HepG2 (cell line): Measurements from ENCODE around the gene YIF1B. TPM values are rescaled to one million over a fixed set of nuclear protein-coding genes. Genes with fewer than 3 reads are reported as not detected.

Source experiments
- FOXP1 ChIP-seq, 2 experiments: fragments of 450-650 bp in 1 of 2; IDR thresholded peaks; 2 replicates each; pipeline ENCODE4 v1.6.1; 2017 to 2018; ENCODE audit warnings: antibody characterized with exemption in 1 of 2
- HES4 ChIP-seq: sonication (generic); formaldehyde crosslinking; IDR thresholded peaks from 2 replicates; pipeline ENCODE4 v1.9.0; 2021; ENCODE audit warnings: mild to moderate bottlenecking, missing genetic modification reagents, borderline replicate concordance
- KDM2A ChIP-seq: sonication (generic); formaldehyde crosslinking; IDR thresholded peaks from 2 replicates; pipeline ENCODE4 v1.4.0; 2020; ENCODE audit warnings: low read depth, missing genetic modification reagents, borderline replicate concordance
- NCOA1 ChIP-seq: sonication (generic); formaldehyde crosslinking; IDR thresholded peaks from 2 replicates; pipeline ENCODE4 v1.9.0; 2021; ENCODE audit warnings: missing genetic modification reagents
- RORA ChIP-seq: sonication (generic); formaldehyde crosslinking; IDR thresholded peaks from 2 replicates; pipeline ENCODE4 v1.5.0; 2020; ENCODE audit warnings: mild to moderate bottlenecking, missing genetic modification reagents, moderate library complexity
- RXRA ChIP-seq: sonication (generic); formaldehyde crosslinking; IDR thresholded peaks from 2 replicates; pipeline ENCODE4 v1.5.1; 2020; ENCODE audit warnings: missing genetic modification reagents
- ZNF124 ChIP-seq: sonication (generic); formaldehyde crosslinking; IDR thresholded peaks from 2 replicates; pipeline ENCODE4 v1.4.0; 2020; ENCODE audit warnings: missing genetic modification reagents
- ZNF234 ChIP-seq: sonication (generic); formaldehyde crosslinking; conservative IDR thresholded peaks from 2 replicates; pipeline ENCODE4 v1.5.1; 2020; ENCODE audit warnings: mild to moderate bottlenecking, missing genetic modification reagents
- ZNF446 ChIP-seq: sonication (generic); formaldehyde crosslinking; IDR thresholded peaks from 2 replicates; pipeline ENCODE4 v1.5.0; 2020; ENCODE audit warnings: mild to moderate bottlenecking, missing genetic modification reagents
- polyA plus RNA-seq, 8 experiments: library from polyadenylated mRNA; depleted of rRNA in 3 of 8; stranded (reverse) in 7 of 8; unstranded in 1 of 8; fragments of >200 nt; fragmentation: Illumina TruSeq in 4 of 8; extraction: Trizol in 4 of 8; gene quantifications; 2 replicates each; pipeline versions ENCODE4 v1.2.1 to v1.2.3, GENCODE V29; 2011 to 2016; ENCODE audit warnings: low read depth in 4 of 8, missing spikeins in 1 of 8, mixed read lengths in 1 of 8; ENCODE audit not compliant: insufficient read depth in 1 of 8
- total RNA-seq, 5 experiments: library from RNA; depleted of rRNA; stranded (reverse); fragments of >200 nt; fragmentation: Illumina TruSeq; extraction: Trizol; gene quantifications; 2 replicates each; pipeline ENCODE4 v1.2.3, GENCODE V29; 2016; ENCODE audit warnings: low read depth in 1 of 5
- TF ChIP-seq, protein P1 (sequence below): sonication (generic); formaldehyde crosslinking; IDR thresholded peaks from 2 replicates; pipeline ENCODE4 v1.5.0; 2020; ENCODE audit warnings: mild to moderate bottlenecking, missing genetic modification reagents, borderline replicate concordance
- TF ChIP-seq, protein P2 (sequence below), 2 experiments: fragments of 450-650 bp in 1 of 2; sonication (generic) in 1 of 2; formaldehyde crosslinking in 1 of 2; IDR thresholded peaks; 2 replicates each; pipeline versions ENCODE4 v1.6.1 to v1.8.0; 2016 to 2022; ENCODE audit warnings: antibody characterized with exemption in 1 of 2, mild to moderate bottlenecking in 1 of 2, missing genetic modification reagents in 1 of 2

Gene YIF1B
- total and polyA plus RNA-seq, 2 of the 13 experiments (the other 11 are each of a cell fraction or from before 2014, with no cell fraction given) = 41.4 to 85.2 TPM

DNA sequence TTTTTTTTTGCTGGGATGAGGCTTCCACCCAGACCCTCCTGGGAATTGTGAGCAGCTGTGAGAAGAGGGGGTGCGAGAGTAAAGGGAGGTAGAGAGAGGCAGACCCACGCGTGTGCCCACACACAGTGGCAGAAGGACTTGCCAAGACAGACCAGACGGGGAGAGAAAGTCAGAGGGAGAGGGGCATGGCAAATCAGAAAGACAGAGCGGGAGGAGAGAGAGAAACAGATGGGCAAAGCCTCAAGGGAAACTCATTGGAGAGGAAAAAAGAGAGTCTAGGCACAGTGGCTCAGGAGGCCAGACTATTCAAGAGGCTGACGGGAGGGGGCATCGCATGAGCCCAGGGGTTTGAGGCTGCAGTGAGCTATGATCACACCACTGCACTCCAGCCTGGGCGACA lies 36.9 kb upstream of the YIF1B start (continued):
- no peak for TF ChIP-seq KDM2A (CRISPR knock-in tag)
- TF ChIP-seq RXRA = no peak
- TF ChIP-seq NCOA1 = no peak
- TF ChIP-seq RORA (CRISPR knock-in tag) = no peak
- TF ChIP-seq ZNF446 (CRISPR knock-in tag) = no peak
- no peak for TF ChIP-seq ZNF234 (CRISPR knock-in tag)
- no peak for TF ChIP-seq HES4 (CRISPR knock-in tag)
- TF ChIP-seq, protein P1, sequence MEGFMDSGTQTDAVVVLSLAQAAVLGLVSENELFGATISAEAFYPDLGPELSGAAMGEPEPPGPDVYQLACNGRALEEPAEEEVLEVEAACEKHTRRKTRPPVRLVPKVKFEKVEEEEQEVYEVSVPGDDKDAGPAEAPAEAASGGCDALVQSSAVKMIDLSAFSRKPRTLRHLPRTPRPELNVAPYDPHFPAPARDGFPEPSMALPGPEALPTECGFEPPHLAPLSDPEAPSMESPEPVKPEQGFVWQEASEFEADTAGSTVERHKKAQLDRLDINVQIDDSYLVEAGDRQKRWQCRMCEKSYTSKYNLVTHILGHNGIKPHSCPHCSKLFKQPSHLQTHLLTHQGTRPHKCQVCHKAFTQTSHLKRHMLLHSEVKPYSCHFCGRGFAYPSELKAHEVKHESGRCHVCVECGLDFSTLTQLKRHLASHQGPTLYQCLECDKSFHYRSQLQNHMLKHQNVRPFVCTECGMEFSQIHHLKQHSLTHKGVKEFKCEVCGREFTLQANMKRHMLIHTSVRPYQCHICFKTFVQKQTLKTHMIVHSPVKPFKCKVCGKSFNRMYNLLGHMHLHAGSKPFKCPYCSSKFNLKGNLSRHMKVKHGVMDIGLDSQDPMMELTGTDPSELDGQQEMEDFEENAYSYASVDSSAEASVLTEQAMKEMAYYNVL (CRISPR knock-in tag) = no peak
- TF ChIP-seq, protein P2, sequence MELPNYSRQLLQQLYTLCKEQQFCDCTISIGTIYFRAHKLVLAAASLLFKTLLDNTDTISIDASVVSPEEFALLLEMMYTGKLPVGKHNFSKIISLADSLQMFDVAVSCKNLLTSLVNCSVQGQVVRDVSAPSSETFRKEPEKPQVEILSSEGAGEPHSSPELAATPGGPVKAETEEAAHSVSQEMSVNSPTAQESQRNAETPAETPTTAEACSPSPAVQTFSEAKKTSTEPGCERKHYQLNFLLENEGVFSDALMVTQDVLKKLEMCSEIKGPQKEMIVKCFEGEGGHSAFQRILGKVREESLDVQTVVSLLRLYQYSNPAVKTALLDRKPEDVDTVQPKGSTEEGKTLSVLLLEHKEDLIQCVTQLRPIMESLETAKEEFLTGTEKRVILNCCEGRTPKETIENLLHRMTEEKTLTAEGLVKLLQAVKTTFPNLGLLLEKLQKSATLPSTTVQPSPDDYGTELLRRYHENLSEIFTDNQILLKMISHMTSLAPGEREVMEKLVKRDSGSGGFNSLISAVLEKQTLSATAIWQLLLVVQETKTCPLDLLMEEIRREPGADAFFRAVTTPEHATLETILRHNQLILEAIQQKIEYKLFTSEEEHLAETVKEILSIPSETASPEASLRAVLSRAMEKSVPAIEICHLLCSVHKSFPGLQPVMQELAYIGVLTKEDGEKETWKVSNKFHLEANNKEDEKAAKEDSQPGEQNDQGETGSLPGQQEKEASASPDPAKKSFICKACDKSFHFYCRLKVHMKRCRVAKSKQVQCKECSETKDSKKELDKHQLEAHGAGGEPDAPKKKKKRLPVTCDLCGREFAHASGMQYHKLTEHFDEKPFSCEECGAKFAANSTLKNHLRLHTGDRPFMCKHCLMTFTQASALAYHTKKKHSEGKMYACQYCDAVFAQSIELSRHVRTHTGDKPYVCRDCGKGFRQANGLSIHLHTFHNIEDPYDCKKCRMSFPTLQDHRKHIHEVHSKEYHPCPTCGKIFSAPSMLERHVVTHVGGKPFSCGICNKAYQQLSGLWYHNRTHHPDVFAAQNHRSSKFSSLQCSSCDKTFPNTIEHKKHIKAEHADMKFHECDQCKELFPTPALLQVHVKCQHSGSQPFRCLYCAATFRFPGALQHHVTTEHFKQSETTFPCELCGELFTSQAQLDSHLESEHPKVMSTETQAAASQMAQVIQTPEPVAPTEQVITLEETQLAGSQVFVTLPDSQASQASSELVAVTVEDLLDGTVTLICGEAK (IDR thresholded peaks at IDR 0.05) = no peak
- TF ChIP-seq, protein P2 (CRISPR knock-in tag; IDR thresholded peaks at IDR 0.05) = no peak
- no peak for TF ChIP-seq ZNF124
- TF ChIP-seq FOXP1 (IDR thresholded peaks at IDR 0.05) = no peak
- TF ChIP-seq FOXP1 (CRISPR knock-in tag; IDR thresholded peaks at IDR 0.05) = no peak
